Ammon's horn (tissue), 1 donor: Measurements from ENCODE around the gene FBXW8.

Experiments used
- DNase-seq: peaks from one replicate; pipeline ENCODE4 v3.0.0-alpha.2; 2016; ENCODE audit warnings: low spot score

Gene FBXW8

DNA sequence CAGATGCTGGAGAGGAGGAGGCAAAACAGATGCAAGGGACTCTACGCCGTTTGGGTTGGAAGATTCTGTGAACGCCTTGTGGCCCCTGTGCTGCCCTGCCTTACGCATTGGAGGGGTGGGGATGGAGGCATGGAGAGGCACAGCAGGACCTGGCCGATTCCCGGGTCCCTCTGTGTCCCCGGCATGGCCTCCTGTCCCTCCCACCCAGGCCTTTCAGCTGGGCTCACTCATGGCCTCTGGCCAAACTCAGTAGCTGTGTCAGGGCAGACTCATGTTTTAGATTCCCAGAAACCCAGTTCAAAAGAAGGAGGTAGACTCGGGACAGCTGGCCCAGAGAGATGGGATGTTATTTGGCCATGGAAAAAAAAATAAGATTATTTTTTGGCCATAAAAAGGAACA, 148.4 kb downstream of the FBXW8 start:
- no peak for DNase-seq

DNA sequence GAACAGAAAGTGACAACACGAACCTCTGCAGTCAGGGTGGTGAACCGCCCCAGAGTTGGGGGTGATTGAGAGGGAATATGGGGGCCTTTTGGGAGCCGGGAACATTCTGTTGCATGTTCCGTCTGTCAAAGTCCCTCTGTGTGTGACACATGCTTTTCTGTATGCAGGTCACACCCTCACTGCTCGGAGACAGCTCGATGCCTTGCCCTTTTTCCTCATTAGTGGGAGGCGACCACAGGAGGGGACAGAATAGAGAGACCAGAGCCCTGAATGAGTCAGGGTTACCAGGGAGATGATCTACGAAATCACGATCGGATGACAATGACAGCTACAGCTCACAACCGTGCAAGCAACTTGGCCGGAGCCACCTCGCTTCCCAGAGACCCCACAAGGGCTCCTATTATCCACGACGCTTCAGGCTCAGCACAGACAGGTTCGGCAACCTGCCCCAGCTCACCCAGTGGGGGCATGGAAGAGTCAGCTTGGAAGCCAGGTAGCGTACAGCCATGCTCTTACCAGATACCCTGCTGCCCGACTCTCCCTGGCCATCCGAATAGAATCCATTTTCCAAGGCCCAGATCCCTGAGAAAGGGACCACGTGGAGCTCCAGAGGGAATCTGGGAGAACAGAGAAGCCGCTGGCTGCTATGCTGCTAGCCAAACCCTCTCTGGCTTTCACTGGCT, 149.6 kb downstream of the FBXW8 start:
- DNase-seq, result peak; percentile 36

DNA sequence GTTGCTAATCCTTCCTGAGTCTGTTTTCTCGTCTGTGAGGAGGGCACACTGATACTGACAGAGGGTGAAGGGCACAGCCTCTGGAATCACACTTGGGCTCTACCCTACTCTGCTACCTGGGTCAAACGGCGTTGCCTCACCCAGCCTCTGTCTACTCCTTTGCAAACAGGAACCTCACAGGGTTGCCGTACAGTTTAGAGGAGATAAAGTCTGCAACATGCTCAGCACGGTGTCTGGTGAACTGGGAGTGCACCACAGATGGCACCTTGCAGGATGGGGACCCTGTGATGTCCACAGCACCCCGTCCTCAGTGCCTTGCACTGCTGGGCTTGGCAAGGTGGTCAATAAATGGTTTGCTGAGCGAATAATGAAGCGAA, 150.2 kb downstream of the FBXW8 start:
- DNase-seq, result no peak

DNA sequence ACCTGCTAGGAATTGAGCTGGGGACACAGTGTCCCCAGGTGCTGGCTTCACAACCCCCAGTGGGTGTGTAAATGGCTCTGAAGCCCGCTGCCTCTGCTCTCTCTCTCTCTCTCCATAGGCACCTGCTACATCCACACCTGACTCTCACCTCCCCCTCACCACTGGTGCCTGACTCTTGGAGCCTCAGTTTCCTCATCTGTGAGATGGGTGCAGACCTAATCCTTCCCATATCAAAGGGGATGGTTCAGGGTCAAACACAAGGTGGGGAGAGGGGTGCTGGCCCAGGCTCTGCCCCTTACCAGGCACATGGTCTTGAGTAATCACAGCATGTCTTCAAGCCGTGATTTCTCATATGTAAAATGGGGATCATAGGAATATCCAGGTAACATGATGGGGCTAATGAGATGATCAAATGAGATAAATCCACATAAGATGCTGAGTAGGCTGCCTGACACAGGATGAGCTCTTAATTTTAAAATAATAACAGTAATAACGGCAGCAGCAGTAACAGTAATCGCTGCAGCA, 150.9 kb downstream of the FBXW8 start:
- DNase-seq, result no peak

DNA sequence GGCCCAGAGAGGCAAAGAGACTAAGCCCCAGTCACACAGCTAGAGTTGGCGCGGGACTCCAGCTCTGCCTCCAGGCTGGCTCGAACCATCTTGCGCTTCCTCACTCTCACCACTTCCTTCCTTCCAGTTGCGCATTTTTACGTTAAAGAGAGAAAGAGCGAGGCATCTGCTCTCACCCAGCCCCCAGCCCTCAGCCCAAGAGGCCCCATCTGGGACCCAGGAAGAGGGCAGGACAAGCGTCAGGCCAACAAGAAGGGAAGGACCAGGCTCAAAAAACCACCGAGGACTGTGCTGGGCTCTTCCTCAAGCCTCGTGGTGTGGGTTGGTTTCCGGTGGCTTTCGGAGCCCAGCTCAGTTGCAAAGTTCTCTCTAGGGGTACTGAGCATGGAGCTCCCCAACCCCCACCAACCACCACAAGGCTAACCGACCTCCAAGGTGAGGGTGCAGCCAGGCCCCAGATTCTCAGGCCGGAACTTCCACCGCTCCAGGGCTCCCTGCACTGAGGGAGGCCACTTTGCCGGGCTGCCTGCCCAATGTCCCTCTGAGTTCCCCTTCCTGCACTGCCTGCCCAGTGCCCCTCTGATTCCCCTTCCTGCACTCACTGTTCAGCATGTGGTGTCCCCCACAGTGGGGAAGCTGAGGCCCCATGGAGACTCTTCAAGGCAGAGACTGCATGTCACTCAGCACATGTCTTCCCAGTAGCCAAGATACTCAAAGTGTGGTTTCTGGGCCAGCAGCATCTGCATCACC, 152.6 kb downstream of the FBXW8 start:
- peak; percentile 75 for DNase-seq

DNA sequence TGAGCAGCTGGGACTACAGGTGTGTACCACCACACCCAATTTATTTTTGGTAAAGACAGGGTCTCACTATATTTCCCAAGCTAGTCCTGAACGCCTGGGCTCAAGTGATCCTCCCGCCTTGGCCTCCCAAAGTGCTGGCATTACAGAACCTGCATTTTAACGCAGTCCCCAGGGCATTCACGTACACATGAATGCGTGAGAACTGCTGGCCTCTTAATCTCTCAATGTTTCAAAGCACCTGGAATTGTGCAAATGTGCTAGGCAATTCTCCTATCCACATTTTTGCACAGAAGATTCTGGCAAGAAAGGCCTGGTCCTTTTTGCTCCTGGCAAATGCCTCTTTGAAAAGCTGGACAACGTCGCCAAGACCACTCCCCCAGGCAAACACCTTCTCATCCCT, 153.3 kb downstream of the FBXW8 start:
- no peak for DNase-seq

DNA sequence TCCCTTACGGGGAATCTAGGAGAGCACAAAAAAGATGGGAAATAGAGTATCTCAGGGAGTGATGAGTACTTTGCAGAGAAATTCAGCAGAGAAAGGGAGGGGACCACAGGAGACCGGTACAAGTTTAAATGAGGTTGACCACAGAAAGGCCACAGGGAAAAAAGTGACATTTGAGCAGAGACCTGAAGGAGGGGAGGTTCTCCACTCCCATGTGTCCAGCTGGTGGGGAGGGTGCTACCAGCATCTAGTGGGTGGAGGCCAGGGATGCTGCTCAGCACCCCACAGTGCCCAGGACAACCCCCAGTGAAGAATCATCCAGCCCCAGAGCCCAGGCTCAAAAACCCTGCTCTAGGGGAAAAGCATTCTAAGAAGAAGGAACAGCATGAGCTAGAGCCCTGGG, 153.8 kb downstream of the FBXW8 start:
- no peak for DNase-seq

DNA sequence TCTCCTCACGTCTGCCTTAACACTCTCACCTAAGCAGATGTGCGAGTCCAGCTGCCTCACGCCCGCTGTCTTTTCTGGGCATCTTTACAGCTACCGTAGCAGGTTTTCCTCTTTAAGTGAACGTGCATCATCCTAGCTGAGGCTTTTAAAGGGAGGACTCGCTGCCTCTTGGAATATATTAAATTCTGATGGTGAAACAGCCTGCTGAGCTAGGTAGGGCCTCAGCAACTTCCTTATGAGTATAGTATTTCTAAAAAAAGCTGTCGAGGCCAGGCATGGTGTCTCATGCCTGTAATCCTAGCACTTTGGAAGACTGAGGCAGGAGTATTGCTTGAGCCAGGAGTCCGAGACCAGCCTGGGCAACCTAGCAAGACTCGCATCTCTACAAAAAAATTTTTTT, 156.3 kb downstream of the FBXW8 start:
- DNase-seq, result no peak

DNA sequence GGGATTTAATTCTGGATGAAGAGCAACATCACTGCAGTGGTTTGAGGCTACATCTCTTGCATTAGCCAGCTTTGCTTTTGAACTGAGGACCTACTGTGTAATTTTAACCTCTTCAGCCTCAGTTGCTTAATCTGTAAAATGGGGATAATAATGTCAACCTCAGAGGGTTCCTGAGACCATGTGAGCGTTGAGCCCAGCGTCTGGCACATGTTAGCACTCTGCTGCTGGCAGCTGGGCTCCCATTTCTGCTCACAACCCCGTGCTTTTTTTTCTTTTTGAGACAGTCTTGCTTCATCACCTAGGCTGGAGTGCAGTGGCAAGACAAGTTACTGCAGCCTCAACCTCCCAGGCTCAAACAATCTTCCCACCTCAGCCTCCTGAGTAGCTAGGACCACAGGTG, 156.9 kb downstream of the FBXW8 start:
- DNase-seq, result no peak

DNA sequence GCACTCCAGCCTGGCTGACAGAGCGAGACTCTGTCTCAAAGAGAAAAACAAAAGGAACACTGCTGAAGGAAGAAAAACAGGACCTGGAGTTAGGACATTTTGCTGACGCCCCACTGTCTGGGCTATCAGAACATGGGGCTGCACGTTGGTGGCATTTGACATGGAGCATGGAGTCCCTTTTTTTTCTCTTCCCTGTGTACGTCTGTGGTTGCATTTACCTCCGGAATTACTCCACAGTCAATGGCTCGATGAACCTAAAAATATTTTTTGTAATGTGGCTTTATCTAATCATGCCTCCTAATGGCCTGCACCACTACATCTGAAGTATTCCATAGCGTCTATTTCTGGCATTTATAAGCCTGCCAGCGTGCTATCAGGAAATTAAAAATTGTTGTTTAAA, 157.7 kb downstream of the FBXW8 start:
- DNase-seq, result no peak

DNA sequence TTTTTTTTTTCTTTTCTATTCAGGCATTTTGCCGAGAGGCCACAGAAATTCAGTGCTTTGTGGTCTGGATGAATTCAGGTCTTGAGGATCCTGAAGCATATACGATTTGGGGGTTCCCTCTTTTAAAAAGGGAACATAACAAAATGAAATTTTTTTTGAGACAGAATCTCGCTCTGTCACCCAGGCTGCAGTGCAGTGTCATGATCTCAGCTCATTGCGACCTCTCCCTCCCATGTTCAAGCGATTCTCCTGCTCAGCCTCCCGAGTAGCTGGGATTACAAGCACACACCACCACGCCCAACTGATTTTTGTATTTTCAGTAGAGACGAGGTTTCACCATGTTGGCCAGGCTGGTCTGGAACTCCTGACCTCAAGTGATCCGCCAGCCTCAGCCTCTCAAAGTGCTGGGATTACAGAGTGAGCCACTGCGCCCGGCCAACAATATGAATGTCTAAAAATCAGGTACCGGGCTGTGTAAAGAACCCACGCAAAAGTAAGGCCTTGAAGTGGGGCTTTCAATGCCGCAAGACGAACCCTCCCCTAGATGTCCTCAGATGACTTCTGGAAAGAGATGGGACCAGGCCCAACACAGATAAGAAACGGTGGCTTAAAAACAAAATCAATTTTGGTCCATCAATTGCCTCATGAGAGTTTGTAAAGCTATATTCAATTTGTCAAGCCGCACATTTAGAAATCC, 158.5 kb downstream of the FBXW8 start:
- DNase-seq, result no peak

DNA sequence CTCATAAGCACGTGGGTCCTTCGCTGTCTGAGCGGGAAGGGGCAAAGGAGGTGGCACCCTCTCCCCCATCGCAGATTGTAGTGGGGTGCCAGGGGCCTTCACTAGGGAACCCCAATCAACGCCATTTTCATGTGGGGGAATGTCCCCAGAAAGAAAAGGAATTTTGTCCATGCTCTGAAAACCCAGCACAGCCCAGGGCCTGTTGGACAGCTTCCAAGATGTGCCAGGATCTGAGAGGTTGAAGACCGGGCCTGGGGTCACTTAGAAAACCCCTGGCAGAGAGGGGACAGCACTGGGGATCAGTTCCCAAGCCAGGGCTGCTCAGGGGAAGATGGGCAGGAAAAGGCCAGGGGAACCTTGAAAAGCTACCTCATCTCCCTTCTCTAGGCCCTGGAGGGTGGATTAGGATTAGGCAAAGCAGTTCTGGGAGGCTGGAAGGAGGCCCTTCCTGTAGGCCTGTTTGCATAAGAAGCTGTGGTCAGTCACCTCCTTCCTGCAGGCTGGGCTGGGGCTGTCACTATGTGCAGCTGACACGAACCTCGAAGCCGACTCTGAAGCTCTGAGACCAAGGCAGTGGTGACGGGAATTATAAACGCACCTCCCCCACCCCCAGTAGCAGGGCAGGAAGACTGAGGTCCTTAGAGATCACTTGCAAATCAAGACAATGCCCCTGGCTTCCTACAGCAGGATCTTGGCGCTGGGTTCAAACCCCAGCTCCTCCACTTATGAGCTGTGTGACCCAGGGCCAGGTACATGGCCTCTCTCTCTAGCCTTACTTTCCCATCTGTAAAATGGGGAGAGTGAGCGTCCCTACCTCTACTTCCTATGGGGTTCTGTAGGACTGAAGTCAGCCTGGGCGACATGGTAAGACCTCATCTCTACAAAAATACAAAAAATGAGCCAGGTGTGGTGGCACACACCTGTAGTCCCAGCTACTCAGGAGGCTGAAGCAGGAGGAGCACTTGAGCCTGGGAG, 159.5 kb downstream of the FBXW8 start:
- peak; percentile 35 for DNase-seq

DNA sequence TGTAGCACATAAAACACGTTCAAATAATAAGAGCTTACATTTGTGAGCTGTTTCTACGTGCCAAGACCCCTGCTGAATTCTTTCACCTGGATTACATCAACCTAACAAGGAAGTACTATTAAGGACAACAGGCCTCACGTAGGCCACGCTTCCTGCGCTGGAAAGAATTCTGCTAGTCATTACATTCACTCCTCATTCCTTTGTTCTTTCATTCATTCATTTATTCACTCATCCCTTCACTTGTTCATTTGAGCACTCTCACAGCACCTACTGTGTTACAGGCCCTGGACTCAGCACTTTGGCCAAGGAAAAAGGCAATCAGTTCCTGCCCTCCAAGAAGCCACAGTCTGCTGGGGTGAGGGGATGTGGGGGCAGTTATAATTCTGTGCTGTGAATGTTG, 160.3 kb downstream of the FBXW8 start:
- DNase-seq, result no peak

DNA sequence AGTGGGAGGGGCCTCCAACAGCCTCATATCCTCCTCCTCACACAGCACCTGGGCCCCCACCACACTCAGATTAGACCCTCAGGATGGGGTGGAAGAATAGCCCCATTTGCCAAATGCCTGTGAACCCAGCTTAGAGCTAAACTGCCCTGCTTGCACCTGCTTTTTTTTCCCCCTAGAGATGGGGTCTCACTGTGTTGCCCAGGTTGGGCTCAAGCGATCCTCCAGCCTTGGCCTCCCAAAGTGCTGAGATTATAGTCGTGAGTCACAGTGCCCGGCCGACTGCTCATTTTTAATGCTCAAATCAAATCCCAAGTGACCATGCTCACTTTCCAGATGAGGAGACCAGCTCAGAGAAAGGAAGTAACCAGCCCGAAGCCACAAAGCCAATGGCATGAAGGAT, 161.4 kb downstream of the FBXW8 start:
- DNase-seq, result no peak

DNA sequence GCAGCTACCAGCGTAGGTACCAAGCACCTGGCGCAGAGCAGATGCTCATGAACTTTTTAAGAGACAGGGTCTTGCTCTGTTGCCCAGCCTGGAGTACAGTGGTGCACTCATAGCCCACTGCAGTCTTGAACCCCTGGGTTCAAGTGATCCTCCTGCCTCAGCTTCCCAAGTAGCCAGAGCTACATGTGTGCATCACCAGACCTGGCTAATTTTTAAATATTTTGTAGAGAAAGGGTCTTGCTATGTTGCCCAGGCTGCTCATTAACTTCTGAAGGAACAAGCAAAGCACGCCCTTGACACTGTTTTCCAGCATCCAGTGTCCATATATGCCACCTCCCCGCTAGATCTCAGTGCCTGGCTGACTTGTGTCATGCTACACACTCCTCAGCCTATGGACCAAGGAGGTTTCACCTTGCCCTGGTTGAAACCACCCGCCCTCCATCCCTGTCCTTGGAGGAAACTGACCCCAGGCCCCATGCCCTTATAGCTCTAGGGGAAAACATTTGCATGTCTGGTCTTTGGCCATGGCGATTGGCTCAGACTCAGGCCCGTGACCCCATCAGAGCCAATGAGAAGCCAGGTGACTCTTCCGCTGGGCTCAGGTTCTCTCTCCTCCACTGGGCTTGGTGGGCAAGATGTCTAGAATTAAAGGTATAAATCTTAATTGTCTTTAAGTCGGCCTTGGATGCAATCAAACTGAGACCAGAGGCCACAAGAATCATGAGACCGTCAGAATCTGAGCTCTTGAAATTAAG, 162.2 kb downstream of the FBXW8 start:
- DNase-seq, result no peak

DNA sequence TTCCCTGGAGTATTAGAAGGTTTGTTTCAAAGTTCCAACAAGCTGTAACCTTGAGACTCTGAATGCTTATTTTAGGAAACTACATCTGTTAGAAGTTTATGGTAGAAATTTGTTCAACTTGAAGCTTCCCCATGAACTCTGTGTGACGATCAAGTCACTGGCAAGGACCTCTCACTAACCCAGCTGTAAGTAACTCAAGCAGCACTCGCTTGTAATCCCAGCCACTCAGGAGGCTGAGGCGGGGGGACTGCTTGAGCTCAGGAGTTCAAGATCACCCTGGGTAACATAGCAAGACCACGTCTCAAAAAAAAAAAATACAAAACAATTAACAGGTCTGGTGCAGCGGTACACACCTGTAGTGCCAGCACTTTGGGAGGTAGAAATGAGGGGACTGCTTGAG, 162.9 kb downstream of the FBXW8 start:
- DNase-seq, result no peak

DNA sequence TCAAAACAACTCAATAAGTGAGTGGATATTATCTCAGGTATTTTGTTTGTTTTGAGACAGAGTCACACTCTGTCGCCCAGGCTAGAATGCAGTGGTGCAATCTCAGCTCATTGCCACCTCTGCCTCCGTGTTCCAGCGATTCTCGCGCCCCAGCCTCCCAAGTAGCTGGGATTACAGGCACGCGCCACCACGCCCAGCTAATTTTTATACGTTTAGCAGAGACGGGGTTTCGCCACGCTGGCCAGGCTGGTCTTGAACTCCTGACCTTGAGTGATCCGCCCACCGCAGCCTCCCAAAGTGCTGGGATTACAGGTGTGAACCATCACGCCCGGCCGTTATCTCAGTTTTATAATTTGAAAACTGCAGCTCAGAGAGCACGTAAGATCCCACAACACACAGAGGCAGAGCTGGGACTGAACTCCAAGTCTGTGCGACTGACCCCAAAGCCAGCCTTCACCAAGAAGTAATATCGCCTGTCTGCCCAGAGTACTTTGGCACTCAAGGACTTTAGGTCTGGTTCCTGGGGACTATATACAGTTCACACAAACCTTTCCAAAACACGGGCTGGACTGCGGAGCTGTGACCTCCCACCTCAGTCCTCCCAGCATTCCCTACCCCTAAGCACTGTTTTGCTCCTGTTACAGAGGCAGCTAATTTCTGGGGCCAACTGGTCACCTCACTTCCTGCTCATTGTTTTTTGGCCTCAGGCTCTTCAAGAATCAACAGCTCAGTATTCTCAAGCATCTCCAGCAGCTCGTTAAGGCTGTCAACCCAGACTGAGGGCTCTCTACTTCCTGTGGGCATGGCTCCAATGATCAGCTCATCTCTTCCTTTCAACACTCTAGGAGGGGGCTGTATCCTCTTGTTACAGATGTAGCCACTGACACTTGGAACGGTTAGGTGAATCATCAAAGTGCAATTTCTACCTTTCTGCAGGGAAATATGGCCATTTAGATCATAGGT, 165.9 kb downstream of the FBXW8 start:
- DNase-seq, result no peak

DNA sequence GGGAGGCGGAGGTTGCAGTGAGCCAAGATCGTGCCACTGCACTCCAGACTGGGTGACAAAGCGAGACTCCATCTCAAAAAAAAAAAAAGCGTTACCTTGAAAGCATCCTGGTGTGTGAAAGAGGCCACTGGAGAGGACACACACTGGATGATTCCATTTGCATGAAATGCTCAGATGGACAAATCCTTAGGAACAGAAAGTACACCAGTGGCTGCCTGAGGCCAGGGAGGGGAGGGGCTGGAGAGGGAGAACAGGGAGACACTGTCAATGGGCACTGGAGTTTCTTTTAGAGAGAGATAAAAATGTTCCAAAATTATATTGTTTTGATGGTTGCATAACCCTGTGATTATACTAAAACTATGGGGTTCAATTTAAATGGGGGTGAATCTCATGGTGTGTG, 168.7 kb downstream of the FBXW8 start:
- DNase-seq, result no peak

DNA sequence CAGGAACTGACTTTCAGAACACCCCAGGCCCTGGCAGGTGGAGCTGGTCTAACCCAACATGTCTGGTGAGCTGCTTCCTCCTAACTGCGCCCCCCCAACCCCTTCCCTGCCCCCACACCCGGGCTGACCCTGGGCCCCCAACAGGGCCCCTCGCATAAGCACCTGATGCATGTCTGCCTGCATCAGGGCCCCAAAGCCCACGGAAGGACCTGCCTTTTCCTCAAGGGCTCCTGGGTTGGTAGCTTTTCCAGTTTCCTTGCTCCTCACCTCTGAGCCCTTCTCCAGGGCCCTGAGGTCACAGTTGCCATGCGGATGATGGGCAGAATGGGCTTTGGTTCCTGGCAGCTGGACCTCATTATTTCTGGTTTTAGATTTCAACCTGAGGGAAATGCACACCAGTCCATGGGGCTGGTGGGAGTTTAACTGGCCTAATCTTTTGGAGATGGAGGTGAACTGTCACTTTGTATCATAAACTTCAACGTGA, 170.0 kb downstream of the FBXW8 start:
- DNase-seq, result no peak
